GM13976 (cell line): ENCODE results near the gene IMMP2L.
A peak's percentile ranks its signal among the peaks of the same experiment; 100 is the strongest.

Source experiments
- DNase-seq: peaks from one replicate; pipeline ENCODE4 v3.0.0; 2012; ENCODE audit warnings: low spot score
- CTCF ChIP-seq: IDR thresholded peaks from 2 replicates; pipeline ENCODE4 v1.5.1; 2012; ENCODE audit warnings: borderline replicate concordance, mild to moderate bottlenecking; ENCODE audit not compliant: insufficient read depth; ENCODE audit errors: extremely low read depth, missing control alignments, control extremely low read depth
- in situ Hi-C: fragments of 300-500 bp; cut with MboI; formaldehyde crosslinking; loops from one replicate; pipeline ENCODE4 v1.12.0; 2022; ENCODE audit warnings: low sequenced_read_pairs, mixed read lengths, inconsistent platforms; ENCODE audit not compliant: unreplicated experiment

IMMP2L gene

GRCh38 chr7:111532625-111533024 lies 29.7 kb downstream of the IMMP2L start:
- no peak for TF ChIP-seq CTCF
- DNase-seq: no peak
- in situ Hi-C loops: no loop called here

GRCh38 chr7:111531993-111532392 lies 30.3 kb downstream of the IMMP2L start:
- DNase-seq: no peak
- in situ Hi-C loops: no loop called here
- no peak for TF ChIP-seq CTCF

- in situ Hi-C loops: no loop called here
These were observed 32.0 kb downstream of the IMMP2L start for GRCh38 chr7:111530356-111530668.

GRCh38 chr7:111529507-111530355 lies 32.6 kb downstream of the IMMP2L start:
- TF ChIP-seq CTCF: no peak
- DNase-seq: no peak
- in situ Hi-C loops: no loop called here

More at GRCh38 chr7:111530356-111530668, 32.0 kb downstream of the IMMP2L start:
- TF ChIP-seq CTCF: no peak
- DNase-seq: no peak

GRCh38 chr7:111528331-111528730 lies 34.0 kb downstream of the IMMP2L start:
- in situ Hi-C loops: no loop called here
- DNase-seq: no peak
- TF ChIP-seq CTCF: no peak

GRCh38 chr7:111527545-111527944 lies 34.7 kb downstream of the IMMP2L start:
- TF ChIP-seq CTCF: no peak
- in situ Hi-C loops: no loop called here
- peak; percentile 22 for DNase-seq
